Cardiac muscle cell (in vitro differentiated cells and primary cell): Measurements from ENCODE around the gene SLC25A38. TPM values are rescaled to one million over a fixed set of nuclear protein-coding genes. Genes with fewer than 3 reads are reported as not detected.
A peak's percentile ranks its signal among the peaks of the same experiment; 100 is the strongest.

Experiments
- DNase-seq, 2 donors: peaks; one replicate each; pipeline versions ENCODE4 v3.0.0 to v3.0.0-alpha.2; 2010 to 2017; ENCODE audit warnings: low read depth in 1 of 2, low spot score in 1 of 2
- H3K27ac ChIP-seq: fragments of 200-600 bp; sonication (generic); 2 replicates; pipeline ENCODE4 v1.5.1; 2016
- H3K27me3 ChIP-seq: fragments of 200-600 bp; sonication (generic); 2 replicates; pipeline ENCODE4 v1.6.0; 2016; ENCODE audit warnings: control low read depth
- H3K36me3 ChIP-seq: fragments of 200-600 bp; sonication (generic); 2 replicates; pipeline ENCODE4 v1.5.1; 2016; ENCODE audit warnings: control low read depth
- H3K4me1 ChIP-seq: fragments of 200-600 bp; sonication (generic); 2 replicates; pipeline ENCODE4 v1.8.1; 2017; ENCODE audit warnings: low read depth, mild to moderate bottlenecking, mixed run types
- H3K4me3 ChIP-seq: fragments of 200-600 bp; sonication (generic); 2 replicates; pipeline ENCODE4 v1.5.1; 2016; ENCODE audit warnings: mild to moderate bottlenecking
- H3K9me3 ChIP-seq: fragments of 200-600 bp; sonication (generic); 2 replicates; pipeline ENCODE4 v1.5.1; 2017; ENCODE audit warnings: low read depth, mild to moderate bottlenecking, control low read depth
- polyA plus RNA-seq: library from polyadenylated mRNA; unstranded; fragments of >200 nt; fragmentation: Nextera tagmentation; extraction: Ambion mirVana; gene quantifications from 2 replicates; pipeline ENCODE4 v1.2.1, GENCODE V29; 2016
- total RNA-seq: library from RNA; depleted of rRNA; stranded (reverse); fragments of >200 nt; gene quantifications from 2 replicates; pipeline ENCODE4 v1.2.3, GENCODE V29; 2016
- TF ChIP-seq, protein P1 (sequence below): IDR thresholded peaks from 2 replicates; pipeline ENCODE4 v1.5.1; 2012; ENCODE audit warnings: low read depth, mild to moderate bottlenecking, low read length

The SLC25A38 gene
- total and polyA plus RNA-seq, 2 experiments from 2014 or later = 21.3 to 29.6 TPM

DNA sequence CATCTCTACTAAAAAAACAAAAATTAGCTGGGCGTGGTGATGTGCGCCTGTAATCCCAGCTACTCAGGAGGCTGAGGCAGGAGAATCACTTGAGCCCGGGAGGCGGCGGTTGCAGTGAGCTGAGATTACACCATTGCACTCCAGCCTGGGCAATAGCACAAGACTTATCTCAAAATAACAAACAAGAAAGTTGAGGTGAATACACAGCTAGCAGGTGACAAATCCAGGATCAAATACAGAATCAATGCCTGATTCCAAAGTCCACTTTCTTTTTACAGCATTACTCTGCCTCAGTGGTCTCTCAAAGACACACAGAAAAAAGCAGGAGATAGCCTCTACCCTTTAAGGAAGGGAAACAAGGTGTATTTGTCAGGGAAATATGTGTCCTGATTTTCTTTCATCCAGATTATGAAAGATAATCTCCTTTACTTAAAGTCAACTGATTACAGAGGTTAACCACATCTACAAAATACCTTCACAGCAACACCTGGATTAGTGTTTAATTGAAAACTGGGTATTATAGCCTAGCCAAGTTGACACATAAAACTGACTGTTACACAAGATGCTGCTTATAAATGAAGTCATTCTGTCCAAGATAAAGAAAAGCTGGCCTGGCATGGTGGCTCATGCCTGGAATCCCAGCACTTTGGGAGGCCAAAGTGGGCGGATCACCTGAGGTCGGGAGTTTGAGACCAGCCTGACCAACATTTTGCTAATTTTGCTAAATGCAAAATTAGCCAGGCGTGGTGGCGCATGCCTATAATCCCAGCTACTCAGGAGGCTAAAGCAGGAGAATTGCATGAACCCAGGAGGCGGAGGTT, 4.0 kb upstream of the SLC25A38 start:
- no peak overlapping the region for H3K27ac ChIP-seq
- TF ChIP-seq, protein P1, sequence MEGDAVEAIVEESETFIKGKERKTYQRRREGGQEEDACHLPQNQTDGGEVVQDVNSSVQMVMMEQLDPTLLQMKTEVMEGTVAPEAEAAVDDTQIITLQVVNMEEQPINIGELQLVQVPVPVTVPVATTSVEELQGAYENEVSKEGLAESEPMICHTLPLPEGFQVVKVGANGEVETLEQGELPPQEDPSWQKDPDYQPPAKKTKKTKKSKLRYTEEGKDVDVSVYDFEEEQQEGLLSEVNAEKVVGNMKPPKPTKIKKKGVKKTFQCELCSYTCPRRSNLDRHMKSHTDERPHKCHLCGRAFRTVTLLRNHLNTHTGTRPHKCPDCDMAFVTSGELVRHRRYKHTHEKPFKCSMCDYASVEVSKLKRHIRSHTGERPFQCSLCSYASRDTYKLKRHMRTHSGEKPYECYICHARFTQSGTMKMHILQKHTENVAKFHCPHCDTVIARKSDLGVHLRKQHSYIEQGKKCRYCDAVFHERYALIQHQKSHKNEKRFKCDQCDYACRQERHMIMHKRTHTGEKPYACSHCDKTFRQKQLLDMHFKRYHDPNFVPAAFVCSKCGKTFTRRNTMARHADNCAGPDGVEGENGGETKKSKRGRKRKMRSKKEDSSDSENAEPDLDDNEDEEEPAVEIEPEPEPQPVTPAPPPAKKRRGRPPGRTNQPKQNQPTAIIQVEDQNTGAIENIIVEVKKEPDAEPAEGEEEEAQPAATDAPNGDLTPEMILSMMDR = no peak
- H3K4me3 ChIP-seq = no peak overlapping the region
- no peaks in the 10 kb centered on the region for H3K27me3 ChIP-seq
- H3K9me3 ChIP-seq = no peaks in the 10 kb centered on the region
- H3K4me1 ChIP-seq = peaks cover 13% of the 10 kb centered on the region
- H3K36me3 ChIP-seq = no peaks in the 10 kb centered on the region
- DNase-seq = no peak

DNA sequence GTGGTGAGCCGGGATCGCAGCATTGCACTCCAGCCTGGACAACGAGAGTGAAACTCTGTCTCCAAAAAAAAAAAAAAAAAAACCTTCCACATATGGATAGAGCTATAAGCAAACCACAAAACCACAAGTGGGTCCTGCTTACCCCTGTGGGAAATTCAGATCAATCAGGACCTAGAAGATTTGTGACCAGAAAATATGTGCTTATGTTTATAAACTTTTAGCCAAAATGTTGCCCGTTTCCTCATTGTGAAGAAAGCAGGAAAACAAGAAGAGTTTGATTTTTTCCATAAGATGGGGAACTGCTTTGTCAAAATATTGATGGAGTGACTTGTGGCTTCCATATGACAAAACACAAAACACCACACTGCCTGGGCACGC, 3.4 kb upstream of the SLC25A38 start:
- Histone ChIP-seq H3K4me1 (peaks cover 13% of the 10 kb centered on the region), H3K36me3 (no peaks in the 10 kb centered on the region), H3K9me3 (no peaks in the 10 kb centered on the region), H3K27me3 (no peaks in the 10 kb centered on the region), H3K4me3 (no peak overlapping the region), H3K27ac (no peak overlapping the region)
- TF ChIP-seq, protein P1 = no peak
- DNase-seq = no peak

DNA sequence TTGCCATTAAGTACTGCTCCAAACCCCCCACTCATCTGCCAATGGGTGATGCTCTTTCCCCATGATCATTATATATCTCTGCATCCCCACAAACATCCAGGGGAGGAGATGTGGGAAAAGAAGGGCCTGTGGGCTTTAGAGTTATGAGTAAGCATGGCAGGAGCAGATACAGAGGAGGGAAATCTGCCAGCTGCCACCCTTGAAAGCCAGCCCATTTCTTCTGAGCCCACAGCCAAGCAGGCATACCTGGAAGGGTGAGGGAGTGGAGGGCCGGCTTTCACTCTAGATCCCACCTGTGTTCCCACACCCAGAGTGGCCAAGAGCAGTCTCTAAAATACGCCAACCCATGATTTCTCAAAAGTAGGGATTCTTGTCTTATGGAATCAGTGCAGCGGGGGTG, 1.7 kb upstream of the SLC25A38 start:
- TF ChIP-seq, protein P1 = no peak
- H3K27me3 ChIP-seq = no peaks in the 10 kb centered on the region
- H3K36me3 ChIP-seq = no peaks in the 10 kb centered on the region
- DNase-seq = no peak
- H3K4me3 ChIP-seq = no peak overlapping the region
- H3K9me3 ChIP-seq = no peaks in the 10 kb centered on the region
- peaks cover 16% of the 10 kb centered on the region for H3K4me1 ChIP-seq
- no peak overlapping the region for H3K27ac ChIP-seq

DNA sequence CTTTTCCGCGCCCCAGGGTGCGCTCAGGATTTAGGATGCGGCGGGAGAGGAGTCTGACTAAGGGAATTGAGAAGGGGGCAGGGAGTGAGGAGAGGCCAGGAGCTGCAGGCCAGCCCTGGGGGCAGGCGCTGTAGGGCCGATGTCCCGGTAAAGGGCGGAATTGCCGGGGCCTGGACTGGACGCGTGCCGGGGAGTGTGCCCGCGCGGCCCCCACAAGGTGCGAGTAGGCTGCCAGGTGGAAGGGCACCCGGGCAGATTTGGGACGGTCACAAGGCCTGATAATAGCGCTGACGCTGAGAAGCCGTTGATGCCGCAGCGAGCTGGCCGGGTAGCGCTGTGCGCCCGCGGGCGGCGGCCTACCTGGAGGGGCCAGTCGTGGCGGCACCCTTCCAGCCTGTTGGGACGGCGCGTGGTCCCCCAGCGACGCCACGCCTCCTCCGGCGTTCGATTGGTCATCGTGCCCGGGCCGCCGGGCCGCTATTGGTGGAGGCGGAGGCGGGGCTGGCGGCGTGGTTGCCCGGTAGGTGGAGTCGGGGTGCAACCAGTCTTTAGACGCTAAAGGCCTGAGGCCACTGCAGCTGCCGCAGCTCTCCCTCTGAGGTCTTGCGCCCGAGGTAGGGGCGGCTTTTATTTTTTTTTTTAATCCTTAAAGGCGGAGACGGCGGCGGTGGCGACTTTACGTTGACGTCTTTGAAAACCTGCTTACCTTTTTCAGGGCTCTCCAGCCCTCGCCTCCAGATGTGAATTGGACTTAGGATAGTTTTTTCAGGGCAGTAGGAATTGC, 903 bp downstream of the SLC25A38 start:
- peak overlapping the region; percentile 63 for H3K4me3 ChIP-seq
- H3K9me3 ChIP-seq = no peaks in the 10 kb centered on the region
- H3K36me3 ChIP-seq = no peaks in the 10 kb centered on the region
- TF ChIP-seq, protein P1 = no peak
- DNase-seq = peak; percentile 96 to 98
- peaks cover 22% of the 10 kb centered on the region for H3K4me1 ChIP-seq
- H3K27ac ChIP-seq = peak overlapping the region; percentile 87
- H3K27me3 ChIP-seq = no peaks in the 10 kb centered on the region

DNA sequence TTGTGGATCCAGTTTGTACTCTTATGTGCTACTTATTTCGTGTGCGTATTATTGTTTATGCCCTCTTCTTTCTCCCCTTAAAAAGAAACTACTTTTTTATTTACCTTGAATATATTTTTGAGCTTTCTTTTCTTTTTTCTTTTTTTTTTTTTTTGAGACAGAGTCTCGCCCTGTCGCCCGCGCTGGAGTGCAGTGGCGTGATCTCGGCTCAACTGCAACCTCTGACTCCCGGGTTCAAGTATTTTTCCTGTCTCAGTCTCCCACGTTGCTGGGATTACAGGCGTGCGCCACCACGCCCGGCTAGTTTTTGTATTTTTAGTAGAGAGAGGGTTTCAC, 1.5 kb downstream of the SLC25A38 start:
- Histone ChIP-seq H3K36me3 (no peaks in the 10 kb centered on the region), H3K27me3 (no peaks in the 10 kb centered on the region), H3K9me3 (no peaks in the 10 kb centered on the region), H3K4me1 (peaks cover 22% of the 10 kb centered on the region), H3K4me3 (peak overlapping the region; percentile 63), H3K27ac (no peak overlapping the region)
- TF ChIP-seq, protein P1 = no peak
- DNase-seq = no peak
